Lower lobe of right lung (tissue), 2 donors: ENCODE data around the gene IFIT3. TPM values are rescaled to one million over a fixed set of nuclear protein-coding genes. Genes with fewer than 3 reads are reported as not detected.

Experiments used
- ATAC-seq, 2 donors: fragments of 200-7000 bp; cut with Tn5 transposase; one replicate each; pipeline ENCODE4 v1.9.1; 2020 to 2022; ENCODE audit warnings: mild to moderate bottlenecking in 2 of 2, moderate library complexity in 2 of 2
- DNase-seq: peaks from one replicate; pipeline ENCODE4 v3.0.0-alpha.2; 2020
- H3K27ac ChIP-seq: fragments of 200-600 bp; one replicate; pipeline ENCODE4 v1.8.0; 2022
- H3K27me3 ChIP-seq: fragments of 200-600 bp; one replicate; pipeline ENCODE4 v1.8.0; 2022; ENCODE audit warnings: low read depth
- H3K36me3 ChIP-seq: fragments of 200-600 bp; one replicate; pipeline ENCODE4 v1.8.0; 2022; ENCODE audit warnings: mild to moderate bottlenecking
- H3K4me1 ChIP-seq: fragments of 200-600 bp; one replicate; pipeline ENCODE4 v1.8.0; 2022
- H3K4me3 ChIP-seq: fragments of 200-600 bp; one replicate; pipeline ENCODE4 v1.8.0; 2022; ENCODE audit warnings: mild to moderate bottlenecking
- H3K9me3 ChIP-seq: fragments of 200-600 bp; one replicate; pipeline ENCODE4 v1.8.0; 2022
- CTCF ChIP-seq: fragments of 200-600 bp; IDR thresholded peaks from one replicate; pipeline ENCODE4 v1.8.0; 2022; ENCODE audit warnings: antibody characterized with exemption, mild to moderate bottlenecking
- intact Hi-C: fragments of 100-400 bp; cut with DNase I; formaldehyde crosslinking; loops from one replicate; pipeline ENCODE4 v1.11.0; 2022
- total RNA-seq: library from RNA; stranded (reverse); fragmentation: NEBNext Ultra II Directional; extraction: Animal tissue kit (Norgen Biotek cat#: 25700); gene quantifications from one replicate; pipeline ENCODE4 v1.2.1, GENCODE V29; 2021
- donor health status: DM: no; HTN: yes; CAD: no; lungs with severe emphysema.

The IFIT3 gene
- total RNA-seq, 1 donor from 2014 or later, result 117 TPM

- no peak for ATAC-seq
- intact Hi-C loops, result no loop called here
- no peak overlapping the region for H3K27ac ChIP-seq
- peaks cover 44% of the 10 kb centered on the region for H3K36me3 ChIP-seq
- no peaks in the 10 kb centered on the region for H3K9me3 ChIP-seq
- H3K4me1 ChIP-seq, result peaks cover 24% of the 10 kb centered on the region
- no peak for TF ChIP-seq CTCF
- no peak overlapping the region for H3K4me3 ChIP-seq
- DNase-seq, result no peak
- no peaks in the 10 kb centered on the region for H3K27me3 ChIP-seq
These were observed 12.1 kb downstream of the IFIT3 start for GRCh38 chr10:89339875-89340274.

- DNase-seq (no peak), ATAC-seq (no peak)
- H3K4me3 ChIP-seq, result no peak overlapping the region
- no peak overlapping the region for H3K27ac ChIP-seq
- H3K27me3 ChIP-seq, result no peaks in the 10 kb centered on the region
- H3K36me3 ChIP-seq, result peaks cover 44% of the 10 kb centered on the region
- H3K9me3 ChIP-seq, result no peaks in the 10 kb centered on the region
- H3K4me1 ChIP-seq, result peaks cover 25% of the 10 kb centered on the region
- TF ChIP-seq CTCF, result no peak
- intact Hi-C loops, result no loop called here
These were observed 13.9 kb downstream of the IFIT3 start for GRCh38 chr10:89341649-89342048.

- H3K4me1 ChIP-seq, result peaks cover 26% of the 10 kb centered on the region
- H3K36me3 ChIP-seq, result peaks cover 39% of the 10 kb centered on the region
- H3K4me3 ChIP-seq, result no peak overlapping the region
- intact Hi-C loops, result no loop called here
- no peak overlapping the region for H3K27ac ChIP-seq
- TF ChIP-seq CTCF, result no peak
- no peaks in the 10 kb centered on the region for H3K9me3 ChIP-seq
- no peak for DNase-seq
- peak; percentile 17 to 44 for ATAC-seq
- no peaks in the 10 kb centered on the region for H3K27me3 ChIP-seq
These were observed 14.6 kb downstream of the IFIT3 start for GRCh38 chr10:89342206-89342958.

GRCh38 chr10:89343089-89343767, 15.4 kb downstream of the IFIT3 start:
- intact Hi-C loops, result no loop called here
- H3K27ac ChIP-seq, result no peak overlapping the region
- TF ChIP-seq CTCF, result no peak

GRCh38 chr10:89344156-89344555, 16.4 kb downstream of the IFIT3 start:
- peaks cover 22% of the 10 kb centered on the region for H3K36me3 ChIP-seq

More at GRCh38 chr10:89343089-89343767, 15.4 kb downstream of the IFIT3 start:
- H3K4me1 ChIP-seq, result peaks cover 32% of the 10 kb centered on the region
- peaks cover 31% of the 10 kb centered on the region for H3K36me3 ChIP-seq
- H3K9me3 ChIP-seq, result no peaks in the 10 kb centered on the region
- ATAC-seq (no peak), DNase-seq (no peak)
- H3K4me3 ChIP-seq, result no peak overlapping the region
- no peaks in the 10 kb centered on the region for H3K27me3 ChIP-seq

More at GRCh38 chr10:89344156-89344555, 16.4 kb downstream of the IFIT3 start:
- H3K9me3 ChIP-seq, result no peaks in the 10 kb centered on the region
- DNase-seq (no peak), ATAC-seq (no peak)
- TF ChIP-seq CTCF, result no peak
- no peak overlapping the region for H3K4me3 ChIP-seq
- H3K4me1 ChIP-seq, result peaks cover 42% of the 10 kb centered on the region
- H3K27me3 ChIP-seq, result no peaks in the 10 kb centered on the region
- no peak overlapping the region for H3K27ac ChIP-seq
- intact Hi-C loops, result no loop called here
